PC-9 (cell line): Measurements from ENCODE around the gene GSC2. TPM values are rescaled to one million over a fixed set of nuclear protein-coding genes. Genes with fewer than 3 reads are reported as not detected.

ENCODE experiments used
- BruUV-seq: library from RNA; stranded (reverse); fragments of 400-500 nt; replicated peaks from 2 replicates; lab custom pipeline; 2021; lab: Mats Ljungman, UMichigan
- CTCF ChIA-PET: fragments of 300-600 bp; sonication (Branson Sonifier 250); formaldehyde crosslinking; loops from one replicate; lab custom pipeline; 2022; ENCODE audit warnings: antibody characterized with exemption; lab: Charles Lee
- POLR2A ChIA-PET: fragments of 300-600 bp; sonication (Branson Sonifier 250); formaldehyde crosslinking; loops from one replicate; lab custom pipeline; 2022; ENCODE audit warnings: antibody characterized with exemption; ENCODE audit not compliant: unreplicated experiment; lab: Charles Lee
- DNase-seq, 2 experiments: peaks; one replicate each; pipeline versions ENCODE4 v3.0.0 to v3.0.0-alpha.2; 2015 to 2022; ENCODE audit warnings: mixed read lengths in 1 of 2
- H2AFZ ChIP-seq: fragments of 200-600 bp; sonication (generic); 2 replicates; pipeline ENCODE4 v1.8.1; 2017; ENCODE audit warnings: antibody characterized with exemption
- H3F3A ChIP-seq: fragments of 200-600 bp; sonication (generic); 2 replicates; pipeline ENCODE4 v1.8.1; 2017; ENCODE audit warnings: antibody characterized with exemption, mild to moderate bottlenecking, low read depth; ENCODE audit not compliant: insufficient read depth
- H3K27ac ChIP-seq: fragments of 200-600 bp; sonication (generic); 2 replicates; pipeline ENCODE4 v1.6.1; 2016; ENCODE audit warnings: mixed run types
- H3K27me3 ChIP-seq: fragments of 200-600 bp; sonication (generic); 2 replicates; pipeline ENCODE4 v1.6.1; 2016; ENCODE audit warnings: low read depth, mixed run types; ENCODE audit not compliant: insufficient read depth
- H3K36me3 ChIP-seq: fragments of 200-600 bp; sonication (generic); 2 replicates; pipeline ENCODE4 v1.6.1; 2016; ENCODE audit warnings: low read depth, mixed run types
- H3K4me1 ChIP-seq: fragments of 200-600 bp; sonication (generic); replicated peaks from 2 replicates; pipeline ENCODE4 v1.6.1; 2016; ENCODE audit warnings: mixed run types; ENCODE audit not compliant: insufficient read depth
- H3K4me2 ChIP-seq: fragments of 200-600 bp; sonication (generic); 2 replicates; pipeline ENCODE4 v1.6.1; 2017; ENCODE audit warnings: mixed run types
- H3K4me3 ChIP-seq: fragments of 200-600 bp; sonication (generic); 2 replicates; pipeline ENCODE4 v1.6.1; 2016; ENCODE audit warnings: mixed run types
- H3K79me2 ChIP-seq: fragments of 200-600 bp; sonication (generic); 2 replicates; pipeline ENCODE4 v1.6.1; 2017; ENCODE audit warnings: low read depth, mixed run types
- H3K9me2 ChIP-seq: fragments of 200-600 bp; sonication (generic); 2 replicates; pipeline ENCODE4 v1.8.1; 2017; ENCODE audit warnings: mild to moderate bottlenecking; ENCODE audit not compliant: insufficient read depth
- H3K9me3 ChIP-seq: fragments of 200-600 bp; sonication (generic); 2 replicates; pipeline ENCODE4 v1.8.1; 2016; ENCODE audit warnings: low read depth; ENCODE audit not compliant: insufficient read depth
- H4K20me1 ChIP-seq: fragments of 200-600 bp; sonication (generic); 2 replicates; pipeline ENCODE4 v1.8.1; 2017; ENCODE audit not compliant: insufficient read depth
- CTCF ChIP-seq: fragments of 200-600 bp; sonication (generic); conservative IDR thresholded peaks from 2 replicates; pipeline ENCODE4 v1.6.1; 2017; ENCODE audit warnings: mixed run types, antibody characterized with exemption, mild to moderate bottlenecking, moderate library complexity
- EZH2 ChIP-seq: fragments of 200-600 bp; sonication (generic); IDR thresholded peaks from 2 replicates; pipeline ENCODE4 v1.8.0; 2017; ENCODE audit warnings: antibody characterized with exemption, low read depth
- intact Hi-C: fragments of 100-400 bp; cut with micrococcal nuclease; formaldehyde crosslinking; loops from one replicate; pipeline ENCODE4 v1.10.0; 2022; ENCODE audit not compliant: unreplicated experiment
- total RNA-seq: library from RNA; stranded (reverse); gene quantifications from 2 replicates; pipeline ENCODE4 v1.2.3, GENCODE V29; 2021

Gene GSC2
- total RNA-seq, 1 experiment from 2014 or later: not detected

DNA sequence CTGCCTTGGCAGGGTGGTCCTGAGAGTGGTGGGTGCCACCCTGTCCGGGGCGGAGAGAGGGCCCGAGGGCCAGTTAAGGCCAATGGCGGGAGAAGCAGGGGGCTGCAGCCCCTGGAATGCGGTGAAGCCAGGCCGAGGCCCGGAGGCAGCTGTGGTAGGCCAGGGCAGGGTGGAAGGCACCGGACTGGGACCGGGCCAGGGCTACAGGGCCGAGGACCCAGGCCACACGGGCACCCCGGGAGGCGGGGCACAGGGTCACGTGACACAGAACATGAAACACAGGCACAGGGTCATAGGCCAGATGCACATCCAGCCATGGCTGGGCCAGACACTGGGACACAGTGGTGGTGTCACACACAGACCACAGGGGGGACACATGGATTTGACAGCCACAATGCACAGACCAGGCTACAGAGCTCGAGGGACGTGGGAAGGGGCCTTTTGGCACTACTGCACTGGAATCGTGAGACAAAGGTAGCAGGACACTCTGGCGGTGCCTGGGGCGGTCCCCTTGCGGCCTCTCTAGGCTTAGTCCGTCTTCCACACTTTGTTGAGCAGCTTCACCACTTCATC lies 25.6 kb upstream of the GSC2 start:
- no peaks in the 10 kb centered on the region for H3K9me3 ChIP-seq
- no peak for DNase-seq
- H3K4me1 ChIP-seq: peaks cover 35% of the 10 kb centered on the region
- peaks cover 38% of the 10 kb centered on the region; the same call in 1 of the 2 replicates for H3F3A ChIP-seq
- no peak overlapping the region for H3K4me2 ChIP-seq
- intact Hi-C loops: loop anchor here (5.0 kb wide), 1 partner anchor 222 kb away; no protein-coding TSS in a partner anchor
- H2AFZ ChIP-seq: no peak overlapping the region
- peaks cover 41% of the 10 kb centered on the region for H4K20me1 ChIP-seq
- H3K36me3 ChIP-seq: 0 out of 2 replicates have a peak, but pooled peaks cover 7% of the 10 kb centered on the region
- H3K9me2 ChIP-seq: no peaks in the 10 kb centered on the region
- no TSS peak for BruUV-seq
- TF ChIP-seq EZH2: no peak
- no peak for TF ChIP-seq CTCF
- ChIA-PET CTCF (interaction anchor here (0.6 kb wide), 1 partner anchor 268 kb away, joined by 7 read pairs; no protein-coding TSS in a partner anchor), POLR2A (no interaction called here)
- H3K27ac ChIP-seq: no peak overlapping the region
- peaks cover 66% of the 10 kb centered on the region for H3K79me2 ChIP-seq
- no peak overlapping the region for H3K4me3 ChIP-seq
- no peaks in the 10 kb centered on the region for H3K27me3 ChIP-seq

DNA sequence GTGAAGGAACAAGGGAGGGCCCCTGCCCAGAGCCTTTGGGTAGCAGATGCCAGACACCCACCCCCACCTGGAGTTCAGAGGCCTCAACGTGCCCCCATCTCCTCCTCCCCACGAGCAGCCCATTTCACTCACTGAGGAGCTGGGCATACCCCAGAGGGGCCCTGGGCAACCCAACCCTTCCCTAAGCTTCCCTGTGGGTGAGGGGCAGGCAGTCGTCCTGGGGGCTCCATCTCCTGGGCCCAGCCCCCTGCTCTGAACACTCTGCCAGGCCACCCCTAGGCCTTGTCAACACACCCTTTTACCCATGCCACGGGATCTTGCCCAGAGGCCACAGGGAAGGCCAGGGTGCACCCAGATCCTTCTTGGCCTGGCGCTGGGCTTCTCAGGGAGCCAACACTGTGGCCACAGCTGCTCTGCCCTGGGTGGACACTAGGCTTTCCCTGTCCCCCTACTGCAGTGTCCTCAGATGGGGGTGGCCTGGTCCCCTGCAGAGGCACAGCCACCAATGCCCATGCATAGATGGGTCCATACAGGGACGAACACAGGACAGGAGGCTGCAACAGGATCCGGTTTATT lies 25.0 kb upstream of the GSC2 start:
- BruUV-seq: no TSS peak
- H3K79me2 ChIP-seq: peaks cover 68% of the 10 kb centered on the region
- POLR2A ChIA-PET: interaction anchor here (0.8 kb wide), 2 partner anchors 10 to 30 kb away, joined by 4 to 5 read pairs; partner anchors contain the start of gene ESS2
- no peaks in the 10 kb centered on the region for H3K27me3 ChIP-seq
- TF ChIP-seq CTCF (no peak), EZH2 (no peak)
- CTCF ChIA-PET: interaction anchor here (0.6 to 1.2 kb wide), 2 partner anchors 31 to 267 kb away, joined by 3 to 7 read pairs; partner anchors contain the start of gene ESS2
- no peak overlapping the region for H2AFZ ChIP-seq
- 0 out of 2 replicates have a peak, but pooled peaks cover 7% of the 10 kb centered on the region for H3K36me3 ChIP-seq
- H3K4me3 ChIP-seq: no peak overlapping the region
- peaks cover 35% of the 10 kb centered on the region for H3K4me1 ChIP-seq
- H3F3A ChIP-seq: peaks cover 38% of the 10 kb centered on the region; the same call in 1 of the 2 replicates
- peak overlapping the region; percentile 97; the same call in 1 of the 2 replicates for H3K4me2 ChIP-seq
- H4K20me1 ChIP-seq: peaks cover 41% of the 10 kb centered on the region
- H3K27ac ChIP-seq: no peak overlapping the region
- H3K9me3 ChIP-seq: no peaks in the 10 kb centered on the region
- H3K9me2 ChIP-seq: no peaks in the 10 kb centered on the region
- intact Hi-C loops: loop anchor here (5.0 kb wide), 1 partner anchor 222 kb away; no protein-coding TSS in a partner anchor
- DNase-seq: no peak

DNA sequence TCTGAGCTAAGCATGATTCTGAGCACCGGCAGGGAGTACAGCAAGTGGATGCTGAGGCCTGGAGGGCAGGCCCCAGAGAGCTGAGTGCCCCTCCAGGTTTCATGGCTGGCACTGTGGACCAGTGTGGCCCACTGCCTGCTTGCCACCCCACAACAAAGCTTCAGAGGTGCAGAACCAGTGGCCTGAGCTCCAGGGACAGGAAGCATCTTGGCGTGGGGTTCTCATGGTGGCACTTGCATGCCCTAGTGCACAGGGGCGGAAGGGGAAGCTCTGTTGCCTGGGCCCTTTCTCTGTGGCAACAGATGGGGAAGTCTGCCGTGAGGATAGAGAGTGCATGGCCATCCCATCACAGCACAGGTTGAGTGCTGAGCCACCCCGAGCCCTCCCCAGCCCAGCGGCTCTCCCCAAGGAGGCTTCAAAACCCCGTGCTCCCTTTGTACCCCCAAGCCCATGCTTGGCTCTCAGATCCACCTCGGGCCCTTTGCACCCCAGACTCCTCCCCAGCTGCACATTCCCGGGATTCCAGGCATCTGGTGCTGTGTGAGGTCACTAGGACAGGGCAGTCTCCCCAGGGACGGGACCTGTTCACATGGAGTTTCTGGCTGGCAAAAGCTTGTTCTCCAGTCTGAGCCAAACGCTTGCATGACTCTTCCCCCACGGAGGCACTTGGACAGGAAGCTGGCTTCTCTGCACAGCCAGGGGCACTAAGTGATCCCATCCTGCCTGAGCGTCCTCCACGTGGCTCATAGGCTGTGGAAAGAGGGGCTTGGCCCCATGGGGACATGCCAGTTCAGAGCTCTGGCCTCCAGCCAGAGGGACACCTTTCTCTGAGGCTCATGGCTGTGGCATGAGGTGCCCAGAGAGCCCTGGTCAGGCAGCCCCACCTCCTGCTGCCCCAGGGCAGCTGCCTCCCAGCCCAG lies 24.3 kb upstream of the GSC2 start:
- Histone ChIP-seq H3F3A (peaks cover 38% of the 10 kb centered on the region; the same call in 1 of the 2 replicates), H3K36me3 (0 out of 2 replicates have a peak, but pooled peaks cover 7% of the 10 kb centered on the region), H3K9me2 (no peaks in the 10 kb centered on the region), H3K27ac (no peak overlapping the region), H3K27me3 (no peaks in the 10 kb centered on the region), H3K4me2 (peak overlapping the region; percentile 97), H2AFZ (no peak overlapping the region), H3K79me2 (peaks cover 68% of the 10 kb centered on the region), H4K20me1 (peaks cover 41% of the 10 kb centered on the region), H3K9me3 (no peaks in the 10 kb centered on the region), H3K4me3 (no peak overlapping the region), H3K4me1 (peaks cover 32% of the 10 kb centered on the region)
- no TSS peak for BruUV-seq
- ChIA-PET CTCF (interaction anchor here (1.2 kb wide), 1 partner anchor 30 kb away, joined by 3 read pairs; the partner anchor contains the start of gene ESS2), POLR2A (interaction anchor here (0.8 kb wide), 2 partner anchors 11 to 30 kb away, joined by 4 to 5 read pairs; partner anchors contain the start of gene ESS2)
- intact Hi-C loops: loop anchor here (5.0 kb wide), 1 partner anchor 223 kb away; no protein-coding TSS in a partner anchor
- TF ChIP-seq EZH2 (no peak), CTCF (no peak)
- DNase-seq: peak; percentile 51 to 69
